ENCODE data around the gene FRMPD1. TPM values are rescaled to one million over a fixed set of nuclear protein-coding genes. Genes with fewer than 3 reads are reported as not detected.
A peak's percentile ranks its signal among the peaks of the same experiment; 100 is the strongest.

Gene FRMPD1
- total and polyA plus RNA-seq, 2 of the 13 experiments (the other 11 are each of a cell fraction or from before 2014, with no cell fraction given): not detected

DNA sequence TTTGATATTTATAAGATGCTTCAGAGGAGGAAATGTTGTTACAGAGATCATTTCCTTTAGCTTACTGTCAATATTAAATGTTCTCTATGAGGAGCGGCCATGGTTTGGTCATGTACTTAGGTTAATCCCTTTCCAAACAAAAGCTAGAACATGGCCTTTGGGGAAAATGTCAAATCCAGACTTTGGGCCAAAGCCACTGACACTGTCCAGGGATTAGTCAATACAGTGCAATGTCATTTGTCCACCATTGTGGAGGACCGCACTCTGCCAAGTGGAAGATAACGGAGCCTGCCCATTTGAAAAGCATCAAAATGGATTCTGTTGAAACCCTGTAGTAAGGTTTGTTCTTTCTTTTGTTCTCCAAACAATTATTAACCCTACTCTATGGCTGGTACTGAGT lies 50.1 kb downstream of the FRMPD1 start (continued):
- TF ChIP-seq, protein P1, sequence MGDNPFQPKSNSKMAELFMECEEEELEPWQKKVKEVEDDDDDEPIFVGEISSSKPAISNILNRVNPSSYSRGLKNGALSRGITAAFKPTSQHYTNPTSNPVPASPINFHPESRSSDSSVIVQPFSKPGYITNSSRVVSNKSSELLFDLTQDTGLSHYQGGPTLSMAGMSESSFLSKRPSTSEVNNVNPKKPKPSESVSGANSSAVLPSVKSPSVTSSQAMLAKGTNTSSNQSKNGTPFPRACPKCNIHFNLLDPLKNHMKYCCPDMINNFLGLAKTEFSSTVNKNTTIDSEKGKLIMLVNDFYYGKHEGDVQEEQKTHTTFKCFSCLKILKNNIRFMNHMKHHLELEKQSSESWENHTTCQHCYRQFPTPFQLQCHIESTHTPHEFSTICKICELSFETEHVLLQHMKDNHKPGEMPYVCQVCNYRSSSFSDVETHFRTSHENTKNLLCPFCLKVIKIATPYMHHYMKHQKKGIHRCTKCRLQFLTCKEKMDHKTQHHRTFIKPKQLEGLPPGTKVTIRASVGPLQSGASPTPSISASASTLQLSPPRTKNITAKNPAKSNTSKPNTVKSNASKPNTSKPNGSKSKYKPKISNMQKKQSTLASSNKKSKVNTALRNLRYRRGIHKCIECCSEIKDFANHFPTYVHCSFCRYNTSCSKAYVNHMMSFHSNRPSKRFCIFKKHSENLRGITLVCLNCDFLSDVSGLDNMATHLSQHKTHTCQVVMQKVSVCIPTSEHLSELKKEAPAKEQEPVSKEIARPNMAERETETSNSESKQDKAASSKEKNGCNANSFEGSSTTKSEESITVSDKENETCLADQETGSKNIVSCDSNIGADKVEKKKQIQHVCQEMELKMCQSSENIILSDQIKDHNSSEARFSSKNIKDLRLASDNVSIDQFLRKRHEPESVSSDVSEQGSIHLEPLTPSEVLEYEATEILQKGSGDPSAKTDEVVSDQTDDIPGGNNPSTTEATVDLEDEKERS (CRISPR knock-in tag; IDR thresholded peaks at IDR 0.05): 0 out of 2 replicates have a peak, but pooled peaks have one; percentile 48
- TF ChIP-seq TCF7 (IDR thresholded peaks at IDR 0.05; ENCODE audit: low read depth): 0 out of 2 replicates have a peak, but pooled peaks have one; percentile 12
- TF ChIP-seq, protein P2, sequence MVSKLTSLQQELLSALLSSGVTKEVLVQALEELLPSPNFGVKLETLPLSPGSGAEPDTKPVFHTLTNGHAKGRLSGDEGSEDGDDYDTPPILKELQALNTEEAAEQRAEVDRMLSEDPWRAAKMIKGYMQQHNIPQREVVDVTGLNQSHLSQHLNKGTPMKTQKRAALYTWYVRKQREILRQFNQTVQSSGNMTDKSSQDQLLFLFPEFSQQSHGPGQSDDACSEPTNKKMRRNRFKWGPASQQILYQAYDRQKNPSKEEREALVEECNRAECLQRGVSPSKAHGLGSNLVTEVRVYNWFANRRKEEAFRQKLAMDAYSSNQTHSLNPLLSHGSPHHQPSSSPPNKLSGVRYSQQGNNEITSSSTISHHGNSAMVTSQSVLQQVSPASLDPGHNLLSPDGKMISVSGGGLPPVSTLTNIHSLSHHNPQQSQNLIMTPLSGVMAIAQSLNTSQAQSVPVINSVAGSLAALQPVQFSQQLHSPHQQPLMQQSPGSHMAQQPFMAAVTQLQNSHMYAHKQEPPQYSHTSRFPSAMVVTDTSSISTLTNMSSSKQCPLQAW (CRISPR knock-in tag; IDR thresholded peaks at IDR 0.05): 0 out of 2 replicates have a peak, but pooled peaks have one; percentile 36
- peak; percentile 47; the same call in 1 of the 2 replicates for TF ChIP-seq SOX5 (CRISPR knock-in tag; IDR thresholded peaks at IDR 0.05; ENCODE audit: borderline replicate concordance)
- peak; percentile 65; the same call in 1 of the 2 replicates for TF ChIP-seq HOXA3 (CRISPR knock-in tag; IDR thresholded peaks at IDR 0.05)
- peak; percentile 44 for TF ChIP-seq SAP130 (CRISPR knock-in tag; IDR thresholded peaks at IDR 0.05; ENCODE audit: low read depth)
- TF ChIP-seq HNF4G (IDR thresholded peaks at IDR 0.05; ENCODE audit: borderline replicate concordance, low read depth, low read length): 0 out of 2 replicates have a peak, but pooled peaks have one; percentile 37
- TF ChIP-seq HNF4G (CRISPR knock-in tag; IDR thresholded peaks at IDR 0.05; ENCODE audit: borderline replicate concordance, low read depth): no peak
- no peak for TF ChIP-seq ZNF180 (CRISPR knock-in tag; IDR thresholded peaks at IDR 0.05; ENCODE audit: borderline replicate concordance, low read depth)
- TF ChIP-seq CEBPG (CRISPR knock-in tag; IDR thresholded peaks at IDR 0.05): peak; percentile 59
- no peak for TF ChIP-seq POLR2A (IDR thresholded peaks at IDR 0.05; ENCODE audit: insufficient read depth in 1 of 2, low read depth in 2 of 2, low read length in 2 of 2)
- TF ChIP-seq SOX6 (IDR thresholded peaks at IDR 0.05): no peak
- peak; percentile 75; the same call in 1 of the 2 replicates for TF ChIP-seq SOX6 (CRISPR knock-in tag; IDR thresholded peaks at IDR 0.05)
- TF ChIP-seq CREM (IDR thresholded peaks at IDR 0.05): peak; percentile 15; the same call in 1 of the 2 replicates
- no peak for TF ChIP-seq CREM (CRISPR knock-in tag; IDR thresholded peaks at IDR 0.05)
- TF ChIP-seq HHEX (CRISPR knock-in tag; IDR thresholded peaks at IDR 0.05): peak; percentile 60; the same call in 1 of the 2 replicates
- TF ChIP-seq, protein P3, sequence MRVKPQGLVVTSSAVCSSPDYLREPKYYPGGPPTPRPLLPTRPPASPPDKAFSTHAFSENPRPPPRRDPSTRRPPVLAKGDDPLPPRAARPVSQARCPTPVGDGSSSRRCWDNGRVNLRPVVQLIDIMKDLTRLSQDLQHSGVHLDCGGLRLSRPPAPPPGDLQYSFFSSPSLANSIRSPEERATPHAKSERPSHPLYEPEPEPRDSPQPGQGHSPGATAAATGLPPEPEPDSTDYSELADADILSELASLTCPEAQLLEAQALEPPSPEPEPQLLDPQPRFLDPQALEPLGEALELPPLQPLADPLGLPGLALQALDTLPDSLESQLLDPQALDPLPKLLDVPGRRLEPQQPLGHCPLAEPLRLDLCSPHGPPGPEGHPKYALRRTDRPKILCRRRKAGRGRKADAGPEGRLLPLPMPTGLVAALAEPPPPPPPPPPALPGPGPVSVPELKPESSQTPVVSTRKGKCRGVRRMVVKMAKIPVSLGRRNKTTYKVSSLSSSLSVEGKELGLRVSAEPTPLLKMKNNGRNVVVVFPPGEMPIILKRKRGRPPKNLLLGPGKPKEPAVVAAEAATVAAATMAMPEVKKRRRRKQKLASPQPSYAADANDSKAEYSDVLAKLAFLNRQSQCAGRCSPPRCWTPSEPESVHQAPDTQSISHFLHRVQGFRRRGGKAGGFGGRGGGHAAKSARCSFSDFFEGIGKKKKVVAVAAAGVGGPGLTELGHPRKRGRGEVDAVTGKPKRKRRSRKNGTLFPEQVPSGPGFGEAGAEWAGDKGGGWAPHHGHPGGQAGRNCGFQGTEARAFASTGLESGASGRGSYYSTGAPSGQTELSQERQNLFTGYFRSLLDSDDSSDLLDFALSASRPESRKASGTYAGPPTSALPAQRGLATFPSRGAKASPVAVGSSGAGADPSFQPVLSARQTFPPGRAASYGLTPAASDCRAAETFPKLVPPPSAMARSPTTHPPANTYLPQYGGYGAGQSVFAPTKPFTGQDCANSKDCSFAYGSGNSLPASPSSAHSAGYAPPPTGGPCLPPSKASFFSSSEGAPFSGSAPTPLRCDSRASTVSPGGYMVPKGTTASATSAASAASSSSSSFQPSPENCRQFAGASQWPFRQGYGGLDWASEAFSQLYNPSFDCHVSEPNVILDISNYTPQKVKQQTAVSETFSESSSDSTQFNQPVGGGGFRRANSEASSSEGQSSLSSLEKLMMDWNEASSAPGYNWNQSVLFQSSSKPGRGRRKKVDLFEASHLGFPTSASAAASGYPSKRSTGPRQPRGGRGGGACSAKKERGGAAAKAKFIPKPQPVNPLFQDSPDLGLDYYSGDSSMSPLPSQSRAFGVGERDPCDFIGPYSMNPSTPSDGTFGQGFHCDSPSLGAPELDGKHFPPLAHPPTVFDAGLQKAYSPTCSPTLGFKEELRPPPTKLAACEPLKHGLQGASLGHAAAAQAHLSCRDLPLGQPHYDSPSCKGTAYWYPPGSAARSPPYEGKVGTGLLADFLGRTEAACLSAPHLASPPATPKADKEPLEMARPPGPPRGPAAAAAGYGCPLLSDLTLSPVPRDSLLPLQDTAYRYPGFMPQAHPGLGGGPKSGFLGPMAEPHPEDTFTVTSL (CRISPR knock-in tag; IDR thresholded peaks at IDR 0.05; ENCODE audit: borderline replicate concordance): 0 out of 2 replicates have a peak, but pooled peaks have one; percentile 65
- TF ChIP-seq RARA (CRISPR knock-in tag; IDR thresholded peaks at IDR 0.05): peak; percentile 66
- TF ChIP-seq, protein P4, sequence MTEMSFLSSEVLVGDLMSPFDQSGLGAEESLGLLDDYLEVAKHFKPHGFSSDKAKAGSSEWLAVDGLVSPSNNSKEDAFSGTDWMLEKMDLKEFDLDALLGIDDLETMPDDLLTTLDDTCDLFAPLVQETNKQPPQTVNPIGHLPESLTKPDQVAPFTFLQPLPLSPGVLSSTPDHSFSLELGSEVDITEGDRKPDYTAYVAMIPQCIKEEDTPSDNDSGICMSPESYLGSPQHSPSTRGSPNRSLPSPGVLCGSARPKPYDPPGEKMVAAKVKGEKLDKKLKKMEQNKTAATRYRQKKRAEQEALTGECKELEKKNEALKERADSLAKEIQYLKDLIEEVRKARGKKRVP (CRISPR knock-in tag; IDR thresholded peaks at IDR 0.05): no peak

All from HepG2 (cell line).